Ascending aorta (tissue), 2 donors: ENCODE data around the gene AUTS2. TPM values are rescaled to one million over a fixed set of nuclear protein-coding genes. Genes with fewer than 3 reads are reported as not detected.

ENCODE experiments used
- DNase-seq, 2 donors: peaks; one replicate each; pipeline ENCODE4 v3.0.0-alpha.2; 2019; ENCODE audit warnings: low spot score in 2 of 2
- H3K27ac ChIP-seq, 2 donors: fragments of 200-600 bp; sonication (generic); one replicate each; pipeline ENCODE4 v1.5.1; 2016 to 2017; ENCODE audit warnings: mild to moderate bottlenecking in 1 of 2
- H3K27me3 ChIP-seq: fragments of 200-600 bp; sonication (generic); one replicate; pipeline ENCODE4 v1.5.1; 2017
- H3K36me3 ChIP-seq, 2 donors: fragments of 200-600 bp; sonication (generic); one replicate each; pipeline ENCODE4 v1.5.1; 2016
- H3K4me1 ChIP-seq, 2 donors: fragments of 200-600 bp; sonication (generic); one replicate each; pipeline ENCODE4 v1.5.1; 2016 to 2017; ENCODE audit warnings: mild to moderate bottlenecking in 1 of 2
- H3K4me3 ChIP-seq, 2 donors: fragments of 200-600 bp; sonication (generic); one replicate each; pipeline ENCODE4 v1.5.1; 2016 to 2017; ENCODE audit warnings: mild to moderate bottlenecking in 1 of 2
- H3K9me3 ChIP-seq, 2 donors: fragments of 200-600 bp; sonication (generic); one replicate each; pipeline ENCODE4 v1.5.1; 2016
- intact Hi-C: fragments of 100-400 bp; cut with DNase I; formaldehyde crosslinking; loops from one replicate; pipeline ENCODE4 v1.15.1; 2023
- total RNA-seq: library from RNA; depleted of rRNA; stranded (reverse); fragments of >200 nt; gene quantifications from one replicate; pipeline ENCODE4 v1.1.0, GENCODE V29; 2016
- TF ChIP-seq, protein P1 (sequence below), 3 experiments: fragments of 200-600 bp in 2 of 3; fragments of 450-650 bp in 1 of 3; sonication (generic) in 2 of 3; IDR thresholded peaks; one replicate each; pipeline ENCODE4 v1.5.1; 2016 to 2019; ENCODE audit warnings: antibody characterized with exemption in 3 of 3, mild to moderate bottlenecking in 1 of 3, moderate library complexity in 1 of 3

AUTS2 gene
- total RNA-seq, 1 donor from 2014 or later: 90.4 TPM

DNA sequence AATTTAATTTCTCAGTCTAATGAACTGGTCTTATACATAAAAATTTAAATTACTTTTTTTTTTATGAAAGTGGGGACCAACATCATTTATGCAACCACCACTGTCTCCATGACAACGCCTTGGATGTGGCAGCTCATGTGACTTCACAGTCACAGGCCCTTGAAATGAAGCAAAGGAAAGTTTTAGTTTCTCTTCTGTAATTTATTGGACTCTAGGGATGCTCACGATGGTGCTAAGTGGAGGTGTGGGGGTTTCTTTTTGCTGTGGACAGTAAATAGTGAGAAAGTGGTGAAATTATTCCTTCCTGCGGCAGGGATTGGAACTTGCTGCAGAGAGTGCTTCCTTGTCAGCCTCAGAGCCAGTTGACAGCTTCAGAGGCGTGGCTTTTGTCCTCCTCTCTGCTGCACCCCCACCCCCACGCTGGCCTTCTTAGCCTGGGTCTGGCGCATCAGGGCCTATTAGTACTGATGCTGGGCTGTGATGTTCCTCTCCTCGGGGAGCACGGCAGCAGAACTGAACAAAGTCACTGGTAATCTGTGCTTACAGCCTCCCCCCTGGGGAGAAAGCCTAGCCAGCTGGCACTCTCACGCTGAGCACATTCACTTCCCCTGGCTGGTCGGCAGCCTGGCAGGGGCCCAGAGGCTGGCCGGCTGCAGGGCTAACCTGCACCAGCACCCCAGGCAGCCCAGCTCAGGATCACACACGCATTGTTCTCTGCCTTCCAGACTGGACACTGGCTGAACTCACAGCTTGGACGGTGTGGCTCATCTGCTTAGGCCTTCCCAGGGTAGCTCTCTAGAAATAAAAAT is 1016.2 kb downstream of the AUTS2 start:
- peak; percentile 51 to 89 for DNase-seq
- H3K9me3 ChIP-seq: no peaks in the 10 kb centered on the region
- intact Hi-C loops: no loop called here
- H3K36me3 ChIP-seq: no peaks in the 10 kb centered on the region
- no peak overlapping the region for H3K27ac ChIP-seq
- peak overlapping the region in 1 of 2 donors; percentile 35 for H3K4me3 ChIP-seq
- peaks cover 4 to 8% of the 10 kb centered on the region in 2 donors for H3K4me1 ChIP-seq
- H3K27me3 ChIP-seq: no peaks in the 10 kb centered on the region
- TF ChIP-seq, protein P1, sequence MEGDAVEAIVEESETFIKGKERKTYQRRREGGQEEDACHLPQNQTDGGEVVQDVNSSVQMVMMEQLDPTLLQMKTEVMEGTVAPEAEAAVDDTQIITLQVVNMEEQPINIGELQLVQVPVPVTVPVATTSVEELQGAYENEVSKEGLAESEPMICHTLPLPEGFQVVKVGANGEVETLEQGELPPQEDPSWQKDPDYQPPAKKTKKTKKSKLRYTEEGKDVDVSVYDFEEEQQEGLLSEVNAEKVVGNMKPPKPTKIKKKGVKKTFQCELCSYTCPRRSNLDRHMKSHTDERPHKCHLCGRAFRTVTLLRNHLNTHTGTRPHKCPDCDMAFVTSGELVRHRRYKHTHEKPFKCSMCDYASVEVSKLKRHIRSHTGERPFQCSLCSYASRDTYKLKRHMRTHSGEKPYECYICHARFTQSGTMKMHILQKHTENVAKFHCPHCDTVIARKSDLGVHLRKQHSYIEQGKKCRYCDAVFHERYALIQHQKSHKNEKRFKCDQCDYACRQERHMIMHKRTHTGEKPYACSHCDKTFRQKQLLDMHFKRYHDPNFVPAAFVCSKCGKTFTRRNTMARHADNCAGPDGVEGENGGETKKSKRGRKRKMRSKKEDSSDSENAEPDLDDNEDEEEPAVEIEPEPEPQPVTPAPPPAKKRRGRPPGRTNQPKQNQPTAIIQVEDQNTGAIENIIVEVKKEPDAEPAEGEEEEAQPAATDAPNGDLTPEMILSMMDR (IDR thresholded peaks at IDR 0.05): no peak

DNA sequence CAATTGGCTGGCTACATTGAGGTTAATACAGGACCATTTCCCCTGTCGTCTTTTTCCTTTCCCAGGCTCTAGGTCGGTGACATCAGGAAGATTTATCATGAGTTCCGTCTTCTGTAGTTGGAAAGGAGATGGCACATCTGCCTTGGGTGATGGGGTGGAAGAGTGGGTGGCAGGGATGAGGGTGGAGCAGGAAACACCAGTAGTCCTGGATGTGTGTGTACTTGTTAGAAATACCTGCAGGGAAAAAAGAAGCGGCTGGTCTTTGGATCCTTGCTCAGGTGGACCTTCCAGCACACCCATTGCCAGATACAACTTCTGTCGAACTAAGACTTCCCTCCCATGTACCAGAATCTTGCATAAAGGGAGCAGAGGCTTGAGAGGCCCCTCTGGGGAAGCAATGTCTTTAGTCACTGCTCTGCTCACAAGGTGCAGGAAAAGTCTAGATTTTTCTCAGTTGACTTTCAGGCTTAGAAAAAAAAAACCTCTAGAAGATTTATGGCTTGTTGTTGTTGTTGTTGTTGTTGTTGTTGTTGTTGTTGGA is 1016.9 kb downstream of the AUTS2 start:
- Histone ChIP-seq H3K36me3 (no peaks in the 10 kb centered on the region), H3K4me3 (no peak overlapping the region), H3K27ac (no peak overlapping the region), H3K9me3 (no peaks in the 10 kb centered on the region), H3K27me3 (no peaks in the 10 kb centered on the region), H3K4me1 (peaks cover 4 to 8% of the 10 kb centered on the region in 2 donors)
- TF ChIP-seq, protein P1 (IDR thresholded peaks at IDR 0.05): no peak
- no peak for DNase-seq
- intact Hi-C loops: no loop called here

DNA sequence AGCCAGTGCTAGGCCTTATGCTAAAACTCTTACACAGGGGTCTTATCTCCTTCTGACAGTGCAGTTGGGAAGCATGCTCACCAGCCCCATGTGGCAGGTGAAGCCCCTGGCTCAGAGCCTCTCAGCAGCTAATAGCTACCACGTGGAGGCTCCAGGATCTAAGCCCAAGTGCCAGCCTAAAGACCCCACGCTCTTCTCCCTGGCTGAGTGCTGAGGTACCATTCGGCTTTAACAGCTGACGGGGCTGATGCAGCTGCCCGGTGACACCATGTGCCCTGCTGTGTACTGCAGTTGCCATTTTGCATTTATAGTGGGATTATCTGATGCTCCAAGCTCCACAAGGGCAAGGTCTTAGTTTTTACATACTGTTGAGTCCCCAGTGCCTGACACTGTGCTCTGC is 1017.9 kb downstream of the AUTS2 start:
- Histone ChIP-seq H3K27me3 (no peaks in the 10 kb centered on the region), H3K36me3 (no peaks in the 10 kb centered on the region), H3K4me1 (peaks cover 4 to 8% of the 10 kb centered on the region in 2 donors), H3K27ac (no peak overlapping the region), H3K9me3 (no peaks in the 10 kb centered on the region), H3K4me3 (no peak overlapping the region)
- TF ChIP-seq, protein P1 (IDR thresholded peaks at IDR 0.05): no peak
- no peak for DNase-seq
- intact Hi-C loops: no loop called here

DNA sequence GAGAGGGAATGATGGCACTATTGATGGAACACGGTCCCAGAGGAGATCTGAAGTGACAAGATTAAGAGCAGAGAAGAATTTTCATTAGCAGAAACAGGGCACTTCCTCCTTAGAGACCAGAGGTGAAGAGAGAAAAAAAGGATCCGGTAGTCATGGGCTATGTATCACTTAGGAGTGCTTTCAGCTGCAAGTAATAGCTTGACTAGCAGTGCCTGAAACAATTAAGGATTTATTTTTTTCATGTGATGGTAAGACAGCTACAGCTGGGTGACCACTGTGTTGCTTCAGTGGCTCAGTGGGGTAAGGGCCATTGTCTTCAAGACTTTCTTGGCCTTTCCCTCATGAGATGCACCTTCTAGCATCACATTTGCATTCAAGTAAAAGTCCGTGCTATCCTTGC is 1018.5 kb downstream of the AUTS2 start:
- H3K27ac ChIP-seq: no peak overlapping the region
- TF ChIP-seq, protein P1 (IDR thresholded peaks at IDR 0.05): no peak
- H3K27me3 ChIP-seq: no peaks in the 10 kb centered on the region
- H3K4me3 ChIP-seq: no peak overlapping the region
- no peak for DNase-seq
- no peaks in the 10 kb centered on the region for H3K9me3 ChIP-seq
- intact Hi-C loops: no loop called here
- no peaks in the 10 kb centered on the region for H3K36me3 ChIP-seq
- peaks cover 4 to 8% of the 10 kb centered on the region in 2 donors for H3K4me1 ChIP-seq

DNA sequence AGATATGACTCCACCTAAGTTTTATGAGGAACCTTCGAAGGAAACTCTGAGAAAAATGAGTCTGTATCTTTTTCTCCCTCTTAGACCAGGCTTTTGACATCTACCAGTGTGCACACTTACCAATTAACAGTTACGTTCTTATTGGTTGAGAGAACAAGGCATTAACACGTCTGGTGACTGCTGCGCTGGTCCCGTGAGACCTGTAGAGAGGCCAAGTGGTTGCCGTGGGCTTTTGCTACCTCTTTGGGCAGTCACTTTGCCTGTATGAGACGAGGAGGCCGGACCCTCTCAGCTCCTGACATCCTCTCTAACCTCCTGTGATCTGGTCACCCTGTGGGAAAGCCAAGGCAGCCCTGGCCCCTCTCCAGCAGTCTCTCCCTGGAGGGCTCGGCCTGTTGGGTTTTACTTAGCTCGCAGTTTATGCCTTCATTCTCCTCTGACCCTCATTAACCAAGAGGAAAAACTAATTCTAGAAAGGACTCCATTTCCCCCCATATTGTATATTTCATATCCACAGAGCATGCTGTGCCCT is 1019.8 kb downstream of the AUTS2 start:
- H3K9me3 ChIP-seq: no peaks in the 10 kb centered on the region
- peaks cover 4 to 8% of the 10 kb centered on the region in 2 donors for H3K4me1 ChIP-seq
- TF ChIP-seq, protein P1 (IDR thresholded peaks at IDR 0.05): no peak
- intact Hi-C loops: no loop called here
- no peak overlapping the region for H3K4me3 ChIP-seq
- no peaks in the 10 kb centered on the region for H3K36me3 ChIP-seq
- no peaks in the 10 kb centered on the region for H3K27me3 ChIP-seq
- no peak for DNase-seq
- H3K27ac ChIP-seq: no peak overlapping the region
